IMR-90 (cell line): Measurements from ENCODE around the gene PTH1R. TPM values are rescaled to one million over a fixed set of nuclear protein-coding genes. Genes with fewer than 3 reads are reported as not detected.

Experiments used
- ATAC-seq: fragments of 200-7000 bp; cut with Tn5 transposase; 2 replicates; pipeline ENCODE4 v1.9.1; 2020; ENCODE audit warnings: low read depth, mild to moderate bottlenecking, moderate library complexity
- BruUV-seq: library from RNA; stranded (reverse); fragments of 400-500 nt; replicated peaks from 2 replicates; lab custom pipeline; 2021; lab: Mats Ljungman, UMichigan
- CTCF ChIA-PET: fragments of 300-600 bp; formaldehyde crosslinking; extraction: SDS; loops from one replicate; lab custom pipeline; 2021; ENCODE audit warnings: antibody characterized with exemption; lab: Yijun Ruan, JAX
- POLR2A ChIA-PET: fragments of 300-600 bp; sonication (Branson Sonifier 250); formaldehyde crosslinking; loops from one replicate; lab custom pipeline; 2022; ENCODE audit warnings: antibody characterized with exemption; ENCODE audit not compliant: unreplicated experiment; lab: Charles Lee
- DNase-seq: peaks from one replicate; pipeline ENCODE4 v3.0.0; 2013
- H2AFZ ChIP-seq: replicated peaks from 2 replicates; pipeline ENCODE3; 2013; ENCODE audit warnings: low read length, mild to moderate bottlenecking; ENCODE audit not compliant: poor library complexity
- H2AK5ac ChIP-seq: 2 replicates; pipeline ENCODE4 v1.6.1; 2013; ENCODE audit warnings: low read depth, low read length, inconsistent platforms
- H2AK9ac ChIP-seq: replicated peaks from 2 replicates; pipeline ENCODE3; 2013; ENCODE audit warnings: mild to moderate bottlenecking, low read depth, low read length, moderate library complexity; ENCODE audit not compliant: poor library complexity
- H2BK120ac ChIP-seq: 2 replicates; pipeline ENCODE4 v1.6.1; 2013; ENCODE audit warnings: low read depth, low read length, inconsistent platforms
- H2BK15ac ChIP-seq: 3 replicates; pipeline ENCODE4 v1.6.1; 2013; ENCODE audit warnings: low read depth, low read length, inconsistent platforms
- H2BK20ac ChIP-seq: 2 replicates; pipeline ENCODE4 v1.6.1; 2013; ENCODE audit warnings: low read depth, mild to moderate bottlenecking, inconsistent platforms, low read length, moderate library complexity
- H2BK5ac ChIP-seq: 2 replicates; pipeline ENCODE4 v1.6.1; 2013; ENCODE audit warnings: mild to moderate bottlenecking, low read depth, low read length, inconsistent platforms; ENCODE audit not compliant: poor library complexity, severe bottlenecking
- H3K14ac ChIP-seq: replicated peaks from 2 replicates; pipeline ENCODE4 v1.6.1; 2013; ENCODE audit warnings: low read depth, low read length, inconsistent platforms
- H3K18ac ChIP-seq: 2 replicates; pipeline ENCODE4 v1.6.1; 2013; ENCODE audit warnings: low read depth, low read length, control low read depth
- H3K23ac ChIP-seq: 2 replicates; pipeline ENCODE4 v1.6.1; 2013; ENCODE audit warnings: low read depth, low read length, inconsistent platforms
- H3K27ac ChIP-seq: 2 replicates; pipeline ENCODE4 v1.5.1; 2013; ENCODE audit warnings: mild to moderate bottlenecking, control low read depth, low read length; ENCODE audit not compliant: insufficient read depth
- H3K27me3 ChIP-seq: 2 replicates; pipeline ENCODE4 v1.6.1; 2013; ENCODE audit warnings: low read length; ENCODE audit not compliant: control insufficient read depth, insufficient read depth
- H3K36me3 ChIP-seq: 2 replicates; pipeline ENCODE4 v1.6.1; 2013; ENCODE audit warnings: low read length, mixed read lengths; ENCODE audit not compliant: control insufficient read depth, insufficient read depth
- H3K4ac ChIP-seq: 2 replicates; pipeline ENCODE4 v1.6.1; 2013; ENCODE audit warnings: low read depth, low read length, inconsistent platforms
- H3K4me1 ChIP-seq: 2 replicates; pipeline ENCODE4 v1.6.1; 2013; ENCODE audit warnings: low read length, mixed read lengths; ENCODE audit not compliant: control insufficient read depth, insufficient read depth
- H3K4me2 ChIP-seq: 2 replicates; pipeline ENCODE4 v1.6.1; 2013; ENCODE audit warnings: low read depth, mild to moderate bottlenecking, control low read depth, low read length, moderate library complexity
- H3K4me3 ChIP-seq: 2 replicates; pipeline ENCODE4 v1.5.1; 2013; ENCODE audit warnings: low read depth, mild to moderate bottlenecking, control low read depth, low read length, moderate library complexity; ENCODE audit not compliant: insufficient read depth
- H3K56ac ChIP-seq: 2 replicates; pipeline ENCODE4 v1.6.1; 2013; ENCODE audit warnings: low read length, inconsistent platforms; ENCODE audit not compliant: insufficient read depth; ENCODE audit errors: extremely low read depth
- H3K79me1 ChIP-seq, 2 experiments: 2 replicates each; pipeline ENCODE4 v1.6.1; 2013; ENCODE audit warnings: low read length in 2 of 2, inconsistent platforms in 1 of 2, low read depth in 1 of 2
- H3K9ac ChIP-seq: 2 replicates; pipeline ENCODE4 v1.6.1; 2013; ENCODE audit warnings: low read depth, low read length, control low read depth
- H3K9me1 ChIP-seq: 2 replicates; pipeline ENCODE4 v1.6.1; 2013; ENCODE audit warnings: low read length, inconsistent platforms; ENCODE audit not compliant: insufficient read depth
- H3K9me3 ChIP-seq: 2 replicates; pipeline ENCODE4 v1.6.1; 2013; ENCODE audit warnings: low read length; ENCODE audit not compliant: control insufficient read depth, insufficient read depth
- H4K20me1 ChIP-seq: 2 replicates; pipeline ENCODE4 v1.6.1; 2013; ENCODE audit warnings: low read length, inconsistent platforms; ENCODE audit not compliant: insufficient read depth
- H4K5ac ChIP-seq: 2 replicates; pipeline ENCODE4 v1.6.1; 2013; ENCODE audit warnings: mild to moderate bottlenecking, low read depth, low read length, control low read depth
- H4K8ac ChIP-seq, 2 experiments: 2 replicates each; pipeline ENCODE4 v1.6.1; 2013; ENCODE audit warnings: low read depth in 2 of 2, low read length in 2 of 2, control low read depth in 1 of 2, inconsistent platforms in 1 of 2
- H4K91ac ChIP-seq: 2 replicates; pipeline ENCODE4 v1.6.1; 2013; ENCODE audit warnings: low read depth, low read length, inconsistent platforms; ENCODE audit not compliant: insufficient read depth
- CEBPB ChIP-seq: IDR thresholded peaks from 2 replicates; pipeline ENCODE4 v1.6.1; 2012; ENCODE audit warnings: low read depth, low read length, improper control_type of control experiment
- CHD1 ChIP-seq: IDR thresholded peaks from 2 replicates; pipeline ENCODE4 v1.6.1; 2012; ENCODE audit warnings: low read depth, low read length, improper control_type of control experiment
- FOS ChIP-seq: fragments of 150-350 bp; IDR thresholded peaks from 2 replicates; pipeline ENCODE4 v1.6.1; 2016; ENCODE audit warnings: low read depth, low read length
- MAFK ChIP-seq: IDR thresholded peaks from 2 replicates; pipeline ENCODE4 v1.6.1; 2012; ENCODE audit warnings: low read depth, low read length, improper control_type of control experiment
- MAZ ChIP-seq: IDR thresholded peaks from 2 replicates; pipeline ENCODE4 v1.6.1; 2012; ENCODE audit warnings: low read depth, mild to moderate bottlenecking, low read length, improper control_type of control experiment, moderate library complexity, borderline replicate concordance
- MXI1 ChIP-seq: IDR thresholded peaks from 2 replicates; pipeline ENCODE4 v1.6.1; 2012; ENCODE audit warnings: low read depth, mild to moderate bottlenecking, low read length, moderate library complexity, borderline replicate concordance
- NFE2L2 ChIP-seq: fragments of 150-350 bp; IDR thresholded peaks from 2 replicates; pipeline ENCODE4 v1.6.1; 2016; ENCODE audit warnings: low read depth, mild to moderate bottlenecking, low read length
- RCOR1 ChIP-seq: IDR thresholded peaks from 2 replicates; pipeline ENCODE4 v1.6.1; 2012; ENCODE audit warnings: mild to moderate bottlenecking, low read length, improper control_type of control experiment; ENCODE audit not compliant: insufficient replicate concordance
- SMC3 ChIP-seq: fragments of 150-350 bp; IDR thresholded peaks from 2 replicates; pipeline ENCODE4 v1.6.1; 2016; ENCODE audit warnings: low read depth, mild to moderate bottlenecking, antibody characterized with exemption, low read length, moderate library complexity
- WGBS, 2 experiments: methylation state at CpG; one replicate each; pipeline versions ENCODE4 v1.1.5 to v1.1.7; 2013; ENCODE audit warnings: missing lambda C conversion rate in 2 of 2; ENCODE audit not compliant: insufficient read length in 1 of 2; ENCODE audit errors: extremely low coverage in 2 of 2; 5-methylcytosine and 5-hydroxymethylcytosine counted together
- dilution Hi-C: fragments of 300-500 bp; cut with HindIII; formaldehyde crosslinking; loops from one replicate; pipeline ENCODE4 v1.14.3; 2018; ENCODE audit warnings: low sequenced_read_pairs; ENCODE audit not compliant: unreplicated experiment
- in situ Hi-C: fragments of 300-500 bp; cut with MboI; formaldehyde crosslinking; loops from 3 replicates; pipeline ENCODE4 v1.14.3; 2019; ENCODE audit warnings: low sequenced_read_pairs, inconsistent platforms, mixed read lengths
- intact Hi-C: fragments of 100-400 bp; cut with micrococcal nuclease; formaldehyde crosslinking; loops from 2 replicates; pipeline ENCODE4 v1.10.0; 2022
- polyA plus RNA-seq, 3 experiments: library from polyadenylated mRNA; depleted of rRNA; stranded (reverse); fragments of >200 nt; gene quantifications; 2 replicates each; pipeline ENCODE4 v1.2.3, GENCODE V29; 2012; ENCODE audit warnings: low replicate concordance in 1 of 3
- total RNA-seq: library from RNA; depleted of rRNA; stranded (reverse); fragments of >200 nt; gene quantifications from 2 replicates; pipeline ENCODE4 v1.2.3, GENCODE V29; 2012
- TF ChIP-seq, protein P1 (sequence below): fragments of 150-350 bp; IDR thresholded peaks from 2 replicates; pipeline ENCODE4 v1.6.1; 2017; ENCODE audit warnings: mild to moderate bottlenecking, antibody characterized with exemption, low read length, low read depth

Gene PTH1R
- total and polyA plus RNA-seq, 2 of the 4 experiments (the other 2 are of a cell fraction): 0.15 to 0.18 TPM

DNA sequence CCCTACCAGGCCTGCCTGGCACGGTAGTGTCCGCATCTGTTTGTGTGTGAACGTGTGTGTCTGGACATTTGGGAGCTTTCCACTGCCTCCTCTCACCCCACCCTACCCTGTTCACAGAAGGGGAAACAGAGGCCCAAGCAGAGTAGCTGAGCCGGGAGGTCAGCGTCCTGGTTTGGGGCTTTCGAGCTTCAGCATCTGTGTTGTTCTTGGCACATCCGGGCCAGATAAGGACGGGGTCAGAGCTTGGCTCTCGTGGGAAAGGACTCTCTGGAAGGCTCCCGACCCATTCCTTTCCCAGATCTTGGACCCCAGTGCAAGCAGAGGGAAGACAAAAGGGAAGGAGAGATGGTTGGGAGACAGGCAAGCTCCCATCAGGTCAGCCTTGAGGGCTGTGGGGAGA, 6.3 kb upstream of the PTH1R start:
- Histone ChIP-seq H4K5ac (no peak overlapping the region), H3K9me3 (no peaks in the 10 kb centered on the region), H2BK15ac (no peak overlapping the region), H3K4me2 (no peak overlapping the region), H3K4me1 (no peaks in the 10 kb centered on the region), H3K27ac (no peak overlapping the region), H4K20me1 (no peaks in the 10 kb centered on the region), H3K18ac (no peak overlapping the region), H4K91ac (no peak overlapping the region), H3K14ac (no peak overlapping the region), H2BK120ac (no peak overlapping the region), H2BK5ac (no peak overlapping the region), H3K4ac (no peak overlapping the region), H2BK20ac (no peak overlapping the region), H2AK5ac (no peak overlapping the region), H3K9me1 (0 out of 2 replicates have a peak, but pooled peaks cover 3% of the 10 kb centered on the region), H2AFZ (no peak overlapping the region), H3K36me3 (no peaks in the 10 kb centered on the region), H3K79me1 (no peaks in the 10 kb centered on the region), H3K4me3 (no peak overlapping the region), H4K8ac (no peak overlapping the region), H3K27me3 (peaks cover 52% of the 10 kb centered on the region), H3K23ac (no peak overlapping the region), H3K9ac (no peak overlapping the region), H3K56ac (no peak overlapping the region), H2AK9ac (no peak overlapping the region)
- POLR2A ChIA-PET: interaction anchor here (0.7 kb wide), 1 partner anchor 12 kb away, joined by 3 read pairs; no protein-coding TSS in a partner anchor
- no TSS peak for BruUV-seq
- no CpG with 5 or more reads among the region's 10 CpGs for WGBS, 2 experiments
- in situ Hi-C loops: no loop called here
- intact Hi-C loops: no loop called here
- TF ChIP-seq MAZ (no peak), MXI1 (no peak), CEBPB (no peak), NFE2L2 (no peak), CHD1 (no peak), SMC3 (no peak), RCOR1 (no peak), MAFK (no peak), FOS (no peak)
- TF ChIP-seq, protein P1, sequence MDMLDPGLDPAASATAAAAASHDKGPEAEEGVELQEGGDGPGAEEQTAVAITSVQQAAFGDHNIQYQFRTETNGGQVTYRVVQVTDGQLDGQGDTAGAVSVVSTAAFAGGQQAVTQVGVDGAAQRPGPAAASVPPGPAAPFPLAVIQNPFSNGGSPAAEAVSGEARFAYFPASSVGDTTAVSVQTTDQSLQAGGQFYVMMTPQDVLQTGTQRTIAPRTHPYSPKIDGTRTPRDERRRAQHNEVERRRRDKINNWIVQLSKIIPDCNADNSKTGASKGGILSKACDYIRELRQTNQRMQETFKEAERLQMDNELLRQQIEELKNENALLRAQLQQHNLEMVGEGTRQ: no peak
- ATAC-seq (no peak), DNase-seq (no peak)
- dilution Hi-C loops: no loop called here
- CTCF ChIA-PET: no interaction called here
